T-cell (primary cell): ENCODE data around the gene RBM8A. TPM values are rescaled to one million over a fixed set of nuclear protein-coding genes. Genes with fewer than 3 reads are reported as not detected.

Source experiments
- ATAC-seq, 4 experiments: fragments of 200-7000 bp in 3 of 4; fragments of 150-1000 bp in 1 of 4; cut with Tn5 transposase; replicated peaks in 1 of 4; 1 replicate in 3 of 4; 2 replicates in 1 of 4; pipeline ENCODE4 v1.10.0; 2021; ENCODE audit warnings: moderate library complexity in 3 of 4, mild to moderate bottlenecking in 2 of 4, moderate number of reproducible peaks in 1 of 4
- CTCF ChIA-PET, 2 donors: fragments of 300-600 bp; sonication (Branson Sonifier 250); formaldehyde crosslinking; loops; one replicate each; lab custom pipeline; 2022; ENCODE audit warnings: antibody characterized with exemption in 2 of 2; lab: Charles Lee
- POLR2A ChIA-PET, 2 donors: fragments of 300-600 bp; sonication (Branson Sonifier 250); formaldehyde crosslinking; loops; one replicate each; lab custom pipeline; 2022; ENCODE audit warnings: antibody characterized with exemption in 2 of 2; lab: Charles Lee
- DNase-seq, 35 experiments: peaks; one replicate each; pipeline versions ENCODE4 v3.0.0 to v3.0.0-alpha.2; 2013 to 2023
- H3K27ac ChIP-seq: one replicate; pipeline ENCODE4 v1.5.1; 2013; ENCODE audit warnings: low read length
- H3K27me3 ChIP-seq, 2 experiments: replicated peaks in 1 of 2; 1 replicate in 1 of 2; 2 replicates in 1 of 2; pipeline versions ENCODE4 v1.6.1 to v1.7.0; 2013; ENCODE audit warnings: low read length in 1 of 2, mixed read lengths in 1 of 2; ENCODE audit not compliant: control insufficient read depth in 2 of 2, insufficient read depth in 2 of 2; ENCODE audit errors: extremely low read depth in 1 of 2
- H3K36me3 ChIP-seq, 2 donors: 1 replicate in 1 of 2; 2 replicates in 1 of 2; pipeline versions ENCODE4 v1.6.1 to v1.7.0; 2013; ENCODE audit warnings: low read length in 1 of 2; ENCODE audit not compliant: control insufficient read depth in 2 of 2, insufficient read depth in 1 of 2; ENCODE audit errors: extremely low read depth in 1 of 2
- H3K4me1 ChIP-seq, 2 experiments: 1 replicate in 1 of 2; 2 replicates in 1 of 2; pipeline versions ENCODE4 v1.6.1 to v1.7.0; 2013; ENCODE audit warnings: low read length in 2 of 2, mixed read lengths in 1 of 2; ENCODE audit not compliant: insufficient read depth in 2 of 2, control insufficient read depth in 1 of 2; ENCODE audit errors: extremely low read depth in 1 of 2
- H3K4me3 ChIP-seq, 2 donors: 1 replicate in 1 of 2; 2 replicates in 1 of 2; pipeline versions ENCODE4 v1.5.1 to v1.7.0; 2013; ENCODE audit warnings: mild to moderate bottlenecking in 2 of 2, low read length in 1 of 2, moderate library complexity in 1 of 2; ENCODE audit not compliant: control insufficient read depth in 1 of 2; ENCODE audit errors: extremely low read depth in 1 of 2
- H3K9me3 ChIP-seq: 2 replicates; pipeline ENCODE4 v1.7.0; 2013
- H3K27ac Mint-ChIP-seq, 2 donors: one replicate each; pipeline ENCODE4 v1.8.0; 2020 to 2021; ENCODE audit warnings: mild to moderate bottlenecking in 2 of 2, mixed read lengths in 2 of 2
- H3K27me3 Mint-ChIP-seq, 2 donors: one replicate each; pipeline ENCODE4 v1.8.0; 2021 to 2022; ENCODE audit warnings: mixed read lengths in 2 of 2
- H3K36me3 Mint-ChIP-seq: one replicate; pipeline ENCODE4 v1.8.0; 2021; ENCODE audit warnings: mixed read lengths
- H3K4me1 Mint-ChIP-seq, 3 donors: one replicate each; pipeline ENCODE4 v1.8.0; 2020 to 2022; ENCODE audit warnings: mixed read lengths in 3 of 3, mild to moderate bottlenecking in 1 of 3
- H3K4me3 Mint-ChIP-seq, 3 donors: one replicate each; pipeline ENCODE4 v1.8.0; 2020 to 2022; ENCODE audit warnings: mild to moderate bottlenecking in 3 of 3, mixed read lengths in 3 of 3, moderate library complexity in 3 of 3
- H3K9me3 Mint-ChIP-seq, 3 donors: one replicate each; pipeline ENCODE4 v1.8.0; 2020 to 2022; ENCODE audit warnings: mixed read lengths in 3 of 3
- WGBS: methylation state at CpG from one replicate; pipeline ENCODE4 v1.1.5; 2013; ENCODE audit warnings: missing lambda C conversion rate; ENCODE audit not compliant: insufficient coverage; 5-methylcytosine and 5-hydroxymethylcytosine counted together
- total RNA-seq, 35 experiments: library from RNA in 6 of 35; stranded (reverse) in 6 of 35; fragments of 120-200 nt in 1 of 35; gene quantifications; one replicate each; pipeline versions ENCODE4 v1.2.1 to v1.2.4 and lab custom pipeline; 2013 to 2026

The RBM8A gene
- total RNA-seq (100 to 1,000 TPM; 124 to 153 (median 130) TPM), total RNA-seq (lab: John Stamatoyannopoulos, UW) (43.6 to 153 (median 64.5) reads per million in 29 experiments)
- total RNA-seq (2013), result 118 TPM

DNA sequence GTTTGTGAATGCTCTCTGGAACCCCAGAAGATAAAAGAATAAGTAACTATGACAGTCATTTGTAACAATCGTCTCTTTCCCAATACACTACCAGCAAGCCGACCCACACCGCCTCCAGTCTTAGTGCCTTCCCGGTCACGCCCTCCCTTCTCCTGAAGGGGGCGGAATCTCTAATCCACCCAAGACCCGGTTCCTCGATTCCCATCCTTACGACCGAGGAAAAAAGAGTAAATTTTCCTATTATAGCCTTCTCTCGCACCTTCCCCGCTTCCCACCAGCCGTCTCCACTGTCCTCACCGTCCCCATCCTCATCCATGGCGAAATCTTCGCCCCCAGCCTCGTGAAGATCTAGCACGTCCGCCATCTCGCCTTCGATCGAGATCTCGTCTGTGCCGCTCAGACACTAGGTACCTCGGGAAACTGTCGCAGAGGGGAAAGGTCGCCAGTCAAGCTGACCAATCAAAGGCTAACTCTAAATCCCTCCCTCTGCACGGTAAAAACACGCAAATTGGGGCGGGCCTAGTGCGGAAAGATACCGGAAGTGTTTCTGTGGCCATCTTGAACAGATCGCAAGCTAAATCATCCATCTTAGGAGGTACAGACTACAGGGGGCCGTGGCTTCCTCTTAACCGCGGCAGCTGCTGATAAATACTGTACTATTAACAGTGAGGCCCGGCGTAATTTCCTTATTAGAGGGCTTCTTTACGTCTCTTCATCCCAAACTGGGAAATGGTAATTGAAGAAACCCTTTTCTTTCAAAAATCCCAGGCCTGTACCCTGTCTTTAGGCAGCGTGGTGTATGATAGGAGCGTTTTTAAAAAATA lies at the start of gene RBM8A:
TSS of gene RBM8A (minus strand) at position 422 of the 824 bp plus-strand sequence. CDS start at position 364, 58 bp downstream.
- H3K4me3 ChIP-seq, result peak within 1 kb of the TSS; percentile 91 to 93
- no peaks in the 10 kb centered on the region for H3K27me3 ChIP-seq

DNA sequence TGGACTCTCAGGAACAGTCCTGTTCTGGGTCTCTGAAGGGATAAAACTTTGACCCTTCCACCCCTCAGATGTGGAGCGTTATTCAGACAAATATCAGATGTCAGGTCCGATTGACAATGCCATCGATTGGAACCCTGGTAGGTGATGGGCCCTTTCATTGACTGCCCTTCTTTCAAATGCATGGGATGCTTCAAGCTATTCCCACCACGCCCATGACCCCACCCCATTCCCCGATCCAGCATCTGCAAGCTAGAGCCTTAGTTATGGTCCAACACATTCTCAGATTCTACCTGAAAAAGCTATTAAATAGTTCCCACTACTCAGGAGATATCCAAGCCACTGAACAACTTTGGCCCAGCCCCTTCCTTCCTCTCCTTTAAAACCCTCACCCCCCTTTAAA lies 49.7 kb upstream of the RBM8A start:
- no peak overlapping the region for H3K4me3 Mint-ChIP-seq
- H3K27ac ChIP-seq, result peak overlapping the region; percentile 94
- H3K9me3 Mint-ChIP-seq, result no peaks in the 10 kb centered on the region
- H3K36me3 Mint-ChIP-seq, result peaks cover 14% of the 10 kb centered on the region
- no peak overlapping the region for H3K4me3 ChIP-seq
- peaks cover 7 to 32% (median 21%) of the 10 kb centered on the region in 3 donors for H3K4me1 Mint-ChIP-seq
- H3K4me1 ChIP-seq, result peaks cover 42 to 50% of the 10 kb centered on the region in 2 experiments
- H3K27me3 ChIP-seq, result no peaks in the 10 kb centered on the region
- ATAC-seq (no peak), DNase-seq (no peak)
- H3K9me3 ChIP-seq, result no peaks in the 10 kb centered on the region
- peaks cover 3% of the 10 kb centered on the region in 2 donors for H3K36me3 ChIP-seq
- POLR2A ChIA-PET, result interaction anchor here (0.6 to 1.4 kb wide), 3 partner anchors 9 to 30 kb away, joined by 3 to 7 read pairs (median 5); no protein-coding TSS in a partner anchor
- no peaks in the 10 kb centered on the region for H3K27me3 Mint-ChIP-seq
- CTCF ChIA-PET, result interaction anchor here (0.6 to 6.7 kb wide), 20 partner anchors 12 to 137 kb away, joined by 3 to 148 read pairs (median 6); partner anchors contain the start of genes ANKRD34A (in 2 of the 2), POLR3GL (in 2 of the 2), LIX1L (in 1 of the 2) and PIAS3 (in 1 of the 2)
- 89% methylated on average over 5 of the region's 5 CpGs for WGBS
- H3K27ac Mint-ChIP-seq, result no peak overlapping the region

More for the DNA sequence above, at the start of gene RBM8A:
- CTCF ChIA-PET, result interaction anchor here (0.5 to 3.0 kb wide), 21 partner anchors 8 to 1614 kb away, joined by 3 to 34 read pairs (median 4); partner anchors contain the start of genes ANKRD34A (in 2 of the 2), PEX11B (in 2 of the 2), POLR3GL (in 2 of the 2) and ANKRD35 (in 1 of the 2)
- Mint-ChIP-seq H3K4me1 (peaks cover 15 to 23% (median 22%) of the 10 kb centered on the region in 3 donors), H3K36me3 (peaks cover 16% of the 10 kb centered on the region), H3K9me3 (no peaks in the 10 kb centered on the region), H3K4me3 (peak within 1 kb of the TSS in 2 of 3 donors; percentile 66 to 74), H3K27ac (no peak within 1 kb of the TSS), H3K27me3 (no peaks in the 10 kb centered on the region)
- POLR2A ChIA-PET, result interaction anchor here (0.5 to 2.3 kb wide), 17 partner anchors 8 to 101 kb away, joined by 3 to 26 read pairs (median 4); partner anchors contain the start of genes ANKRD34A (in 2 of the 2), LIX1L (in 2 of the 2), PEX11B (in 2 of the 2) and POLR3GL (in 2 of the 2)
- Histone ChIP-seq H3K36me3 (peaks cover 0 to 15% of the 10 kb centered on the region in 2 donors), H3K27ac (peak within 1 kb of the TSS; percentile 95), H3K9me3 (no peaks in the 10 kb centered on the region), H3K4me1 (peaks cover 16 to 26% of the 10 kb centered on the region in 2 experiments)
- ATAC-seq (peak; percentile 97 to 99 (median 98)), DNase-seq (peak; percentile 80 to 98 (median 94))
- under 1% methylated on average over 31 of the region's 41 CpGs for WGBS

DNA sequence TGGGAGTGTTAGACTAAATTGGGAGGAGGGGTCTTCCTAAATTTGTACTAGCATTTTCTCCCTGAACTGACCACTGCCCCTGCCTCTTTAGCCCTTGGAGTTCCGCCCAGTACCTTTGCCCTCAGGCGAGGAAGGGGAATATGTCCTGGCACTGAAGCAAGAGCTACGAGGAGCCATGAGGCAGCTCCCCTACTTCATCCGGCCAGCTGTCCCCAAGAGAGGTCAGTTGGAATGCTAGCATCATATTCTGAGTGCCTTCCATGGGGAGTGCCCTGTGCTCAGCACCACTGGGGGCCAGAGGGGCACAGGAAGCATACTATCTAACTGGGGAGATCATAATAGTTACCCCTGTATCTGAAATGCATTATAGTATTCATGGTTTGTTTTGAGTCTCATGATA lies 47.9 kb upstream of the RBM8A start:
- Mint-ChIP-seq H3K4me3 (no peak overlapping the region), H3K36me3 (peaks cover 18% of the 10 kb centered on the region), H3K27ac (peak overlapping the region; percentile 69), H3K9me3 (no peaks in the 10 kb centered on the region), H3K27me3 (no peaks in the 10 kb centered on the region), H3K4me1 (peaks cover 11 to 26% (median 18%) of the 10 kb centered on the region in 3 donors)
- Histone ChIP-seq H3K4me3 (no peak overlapping the region), H3K27ac (no peak overlapping the region), H3K4me1 (peaks cover 27 to 33% of the 10 kb centered on the region in 2 experiments), H3K36me3 (peaks cover 3% of the 10 kb centered on the region in 2 donors), H3K27me3 (no peaks in the 10 kb centered on the region), H3K9me3 (no peaks in the 10 kb centered on the region)
- CTCF ChIA-PET, result interaction anchor here in 1 of 2 donors (6.7 kb wide), 1 partner anchor 34 kb away, joined by 148 read pairs; no protein-coding TSS in a partner anchor
- POLR2A ChIA-PET, result no interaction called here
- 87% methylated on average over 2 of the region's 4 CpGs for WGBS
- DNase-seq (no peak), ATAC-seq (no peak)

DNA sequence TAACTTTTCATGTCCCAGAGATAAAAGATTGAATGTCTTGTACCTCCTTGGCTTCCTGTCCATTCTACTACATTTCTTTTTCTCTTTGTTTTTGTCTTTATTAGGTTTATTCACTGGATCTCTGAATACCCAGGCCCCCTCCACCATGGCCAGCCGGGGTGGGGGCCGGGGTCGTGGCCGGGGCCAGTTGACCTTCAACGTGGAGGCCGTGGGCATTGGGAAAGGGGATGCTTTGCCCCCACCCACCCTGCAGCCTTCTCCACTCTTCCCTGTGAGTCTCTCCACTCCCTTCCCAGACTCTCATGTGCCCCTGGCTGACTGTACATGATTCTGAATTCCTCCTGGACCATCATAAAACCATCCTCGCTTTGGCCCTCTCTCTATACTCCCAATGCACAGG lies 47.4 kb upstream of the RBM8A start:
- H3K4me1 Mint-ChIP-seq, result peaks cover 12 to 29% (median 18%) of the 10 kb centered on the region in 3 donors
- CTCF ChIA-PET, result interaction anchor here in 1 of 2 donors (6.7 kb wide), 1 partner anchor 35 kb away, joined by 148 read pairs; no protein-coding TSS in a partner anchor
- ATAC-seq, result no peak

DNA sequence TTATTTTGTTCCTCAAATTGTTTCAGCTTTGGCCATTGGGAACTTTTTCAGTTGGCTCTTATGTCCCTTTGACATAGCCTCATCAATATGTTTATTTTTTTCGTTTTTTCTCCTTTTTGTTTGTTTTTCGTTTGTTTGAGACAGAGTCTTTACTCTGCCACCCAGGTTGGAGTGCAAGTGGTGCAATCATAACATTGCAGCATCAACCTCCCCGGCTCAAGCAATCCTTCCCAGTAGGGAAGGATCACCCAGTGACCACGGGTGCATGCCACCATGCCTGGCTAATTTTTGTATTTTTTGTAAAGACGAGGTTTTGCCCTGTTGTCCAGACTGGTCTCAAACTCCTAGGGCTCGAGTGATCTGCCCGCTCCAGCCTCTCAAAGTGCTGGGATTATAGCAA lies 45.3 kb upstream of the RBM8A start:
- POLR2A ChIA-PET, result no interaction called here
- H3K4me3 Mint-ChIP-seq, result no peak overlapping the region

More for the DNA sequence above, 47.4 kb upstream of the RBM8A start:
- WGBS, result 95% methylated on average over 7 of the region's 7 CpGs
- no peak overlapping the region for H3K4me3 ChIP-seq
- DNase-seq, result no peak
- Mint-ChIP-seq H3K4me3 (no peak overlapping the region), H3K27me3 (no peaks in the 10 kb centered on the region), H3K27ac (peak overlapping the region; percentile 69), H3K9me3 (no peaks in the 10 kb centered on the region), H3K36me3 (peaks cover 18% of the 10 kb centered on the region)
- H3K9me3 ChIP-seq, result no peaks in the 10 kb centered on the region
- H3K27ac ChIP-seq, result no peak overlapping the region
- H3K36me3 ChIP-seq, result peaks cover 3% of the 10 kb centered on the region in 2 donors
- no peaks in the 10 kb centered on the region for H3K27me3 ChIP-seq
- H3K4me1 ChIP-seq, result peaks cover 22 to 28% of the 10 kb centered on the region in 2 experiments
- POLR2A ChIA-PET, result no interaction called here

More for the DNA sequence above, 45.3 kb upstream of the RBM8A start:
- Mint-ChIP-seq H3K36me3 (peaks cover 20% of the 10 kb centered on the region), H3K27ac (peak overlapping the region in 1 of 2 donors; percentile 20), H3K27me3 (no peaks in the 10 kb centered on the region), H3K4me1 (peaks cover 21 to 38% (median 33%) of the 10 kb centered on the region in 3 donors), H3K9me3 (no peaks in the 10 kb centered on the region)
- no peaks in the 10 kb centered on the region for H3K9me3 ChIP-seq
- no peak overlapping the region for H3K4me3 ChIP-seq
- DNase-seq (no peak), ATAC-seq (no peak)
- peaks cover 3 to 7% of the 10 kb centered on the region in 2 experiments for H3K4me1 ChIP-seq
- H3K36me3 ChIP-seq, result peaks cover 3% of the 10 kb centered on the region in 2 donors
- WGBS, result 100% methylated on average over 1 of the region's 7 CpGs
- no peaks in the 10 kb centered on the region for H3K27me3 ChIP-seq
- CTCF ChIA-PET, result interaction anchor here in 1 of 2 donors (0.7 to 1.2 kb wide), 4 partner anchors 15 to 126 kb away, joined by 3 to 5 read pairs (median 4); partner anchors contain the start of gene LIX1L
- no peak overlapping the region for H3K27ac ChIP-seq
